ENCODE data around the gene LRPAP1. TPM values are rescaled to one million over a fixed set of nuclear protein-coding genes. Genes with fewer than 3 reads are reported as not detected.
A peak's percentile ranks its signal among the peaks of the same experiment; 100 is the strongest.

Gene LRPAP1
- polyA plus RNA-seq, 1 donor (not counting 4 experiments of a cell fraction or from before 2014, with no cell fraction given), result 121 TPM

DNA sequence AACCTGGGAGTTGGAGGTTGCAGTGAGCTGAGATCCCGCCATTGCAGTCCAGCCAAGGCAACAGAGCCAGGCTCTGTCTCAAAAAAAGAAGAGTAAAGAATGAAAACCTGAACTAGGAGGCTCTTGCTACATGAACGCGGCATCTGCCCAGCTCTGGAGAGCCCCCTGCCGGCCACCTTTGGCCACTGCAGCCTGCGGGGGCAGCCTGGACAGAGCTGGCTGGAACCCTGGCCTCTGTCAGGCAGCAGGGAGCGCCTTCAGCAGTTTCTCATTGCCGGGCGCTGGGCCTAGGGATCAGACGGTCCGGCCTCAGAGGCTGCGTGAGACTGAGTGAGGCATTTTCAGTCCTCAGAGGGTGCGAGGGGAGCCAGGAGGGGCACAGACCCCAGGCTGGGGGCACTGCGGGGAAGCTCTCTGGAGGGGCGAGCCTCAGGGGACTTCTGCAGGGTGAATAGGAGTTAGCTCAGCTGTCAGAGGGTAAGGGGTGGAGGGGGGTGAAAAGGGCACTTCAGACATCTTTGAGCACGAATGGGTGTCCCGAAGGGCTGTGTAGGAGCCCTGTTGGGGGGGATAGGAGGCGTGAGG lies 51.6 kb downstream of the LRPAP1 start:
- peak; percentile 35 for DNase-seq (ENCODE audit: low read depth, low spot score)
- Histone ChIP-seq H3K36me3 (ENCODE audit: control insufficient read depth in 2 of 2, extremely low read depth in 1 of 2, insufficient read depth in 2 of 2, low read length in 2 of 2) (no peaks in the 10 kb centered on the region), H3K4me1 (ENCODE audit: control insufficient read depth, extremely low read depth, insufficient read depth, low read length) (peaks cover 18% of the 10 kb centered on the region), H3K9ac (ENCODE audit: control insufficient read depth, extremely low read depth, insufficient read depth, low read length) (no peak overlapping the region), H3K9me1 (ENCODE audit: control insufficient read depth, extremely low read depth, insufficient read depth, low read length) (no peaks in the 10 kb centered on the region), H4K20me1 (ENCODE audit: control insufficient read depth, extremely low read depth, insufficient read depth, low read length) (no peaks in the 10 kb centered on the region), H3K4me3 (ENCODE audit: control insufficient read depth in 2 of 3, extremely low read depth in 1 of 3, insufficient read depth in 2 of 3, low read depth in 1 of 3, low read length in 3 of 3) (no peak overlapping the region), H3K9me3 (ENCODE audit: control insufficient read depth, low read depth, low read length) (no peaks in the 10 kb centered on the region), H3K4me2 (ENCODE audit: control insufficient read depth, extremely low read depth, insufficient read depth, low read depth, low read length) (no peak overlapping the region), H3K27ac (ENCODE audit: control insufficient read depth, insufficient read depth, low read length) (no peak overlapping the region), H3K27me3 (ENCODE audit: control insufficient read depth, extremely low read depth, insufficient read depth, low read length) (peaks cover 55% of the 10 kb centered on the region), H3K79me2 (ENCODE audit: control insufficient read depth, insufficient read depth, low read length) (no peaks in the 10 kb centered on the region), H2AFZ (ENCODE audit: control insufficient read depth, low read length) (no peak overlapping the region)
- dilution Hi-C loops (cut with MboI; ENCODE audit: extremely low pct_ligation_motif_present, low sequenced_read_pairs), result no loop called here
- FAIRE-seq, result peak; percentile 75
- TF ChIP-seq, protein P1, sequence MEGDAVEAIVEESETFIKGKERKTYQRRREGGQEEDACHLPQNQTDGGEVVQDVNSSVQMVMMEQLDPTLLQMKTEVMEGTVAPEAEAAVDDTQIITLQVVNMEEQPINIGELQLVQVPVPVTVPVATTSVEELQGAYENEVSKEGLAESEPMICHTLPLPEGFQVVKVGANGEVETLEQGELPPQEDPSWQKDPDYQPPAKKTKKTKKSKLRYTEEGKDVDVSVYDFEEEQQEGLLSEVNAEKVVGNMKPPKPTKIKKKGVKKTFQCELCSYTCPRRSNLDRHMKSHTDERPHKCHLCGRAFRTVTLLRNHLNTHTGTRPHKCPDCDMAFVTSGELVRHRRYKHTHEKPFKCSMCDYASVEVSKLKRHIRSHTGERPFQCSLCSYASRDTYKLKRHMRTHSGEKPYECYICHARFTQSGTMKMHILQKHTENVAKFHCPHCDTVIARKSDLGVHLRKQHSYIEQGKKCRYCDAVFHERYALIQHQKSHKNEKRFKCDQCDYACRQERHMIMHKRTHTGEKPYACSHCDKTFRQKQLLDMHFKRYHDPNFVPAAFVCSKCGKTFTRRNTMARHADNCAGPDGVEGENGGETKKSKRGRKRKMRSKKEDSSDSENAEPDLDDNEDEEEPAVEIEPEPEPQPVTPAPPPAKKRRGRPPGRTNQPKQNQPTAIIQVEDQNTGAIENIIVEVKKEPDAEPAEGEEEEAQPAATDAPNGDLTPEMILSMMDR (optimal IDR thresholded peaks at IDR 0.05 in 1 of 3, IDR thresholded peaks at IDR 0.05 in 1 of 3, conservative IDR thresholded peaks at IDR 0.05 in 1 of 3; ENCODE audit: extremely low read depth in 1 of 3, insufficient read depth in 2 of 3, low read length in 3 of 3), result peak in 2 of 3 experiments; percentile 97 to 100
- no peak for TF ChIP-seq EZH2 (IDR thresholded peaks at IDR 0.05; ENCODE audit: low read length)

DNA sequence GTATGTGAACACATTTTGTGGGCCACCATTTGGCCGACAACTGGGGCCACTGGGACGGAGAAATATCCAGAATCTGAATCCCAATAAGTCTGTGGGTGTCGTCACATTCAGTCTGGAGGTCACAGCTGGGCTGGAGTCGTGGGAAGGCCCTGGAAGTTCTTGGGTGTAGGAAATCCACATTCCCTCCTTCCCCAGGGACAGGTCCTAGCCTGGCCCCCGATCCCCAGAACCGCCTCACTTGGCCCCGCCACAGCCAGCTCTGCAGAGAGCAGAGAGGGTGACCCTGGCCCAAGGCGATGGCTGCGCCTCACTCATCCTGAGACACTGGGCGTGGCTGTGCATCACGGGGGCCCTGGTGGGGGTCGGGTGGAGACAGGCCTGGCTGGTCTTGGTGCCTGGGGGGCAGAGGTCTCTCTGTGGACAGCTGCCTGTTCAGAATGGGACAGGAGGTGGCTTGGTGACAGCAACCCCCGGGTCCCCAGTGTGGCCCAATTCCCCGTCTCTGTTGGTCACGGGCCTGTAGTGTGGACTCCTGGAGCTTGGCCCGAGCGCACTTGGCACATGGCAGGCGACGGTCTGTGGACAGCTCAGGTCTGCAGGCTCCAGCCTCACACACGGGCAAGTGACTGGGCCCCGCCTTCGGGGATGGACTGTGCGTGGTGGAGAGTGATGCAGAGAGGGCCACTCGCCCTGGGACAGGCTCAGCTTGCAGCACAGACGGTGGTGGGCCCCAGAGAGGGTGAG lies 52.7 kb downstream of the LRPAP1 start:
- no peak overlapping the region for H3K4me2 ChIP-seq (ENCODE audit: control insufficient read depth, extremely low read depth, insufficient read depth, low read depth, low read length)
- H3K9ac ChIP-seq (ENCODE audit: control insufficient read depth, extremely low read depth, insufficient read depth, low read length), result no peak overlapping the region
- peaks cover 65% of the 10 kb centered on the region for H3K27me3 ChIP-seq (ENCODE audit: control insufficient read depth, extremely low read depth, insufficient read depth, low read length)
- H3K36me3 ChIP-seq (ENCODE audit: control insufficient read depth in 2 of 2, extremely low read depth in 1 of 2, insufficient read depth in 2 of 2, low read length in 2 of 2), result no peaks in the 10 kb centered on the region
- no peaks in the 10 kb centered on the region for H3K79me2 ChIP-seq (ENCODE audit: control insufficient read depth, insufficient read depth, low read length)
- H3K27ac ChIP-seq (ENCODE audit: control insufficient read depth, insufficient read depth, low read length), result no peak overlapping the region
- H4K20me1 ChIP-seq (ENCODE audit: control insufficient read depth, extremely low read depth, insufficient read depth, low read length), result no peaks in the 10 kb centered on the region
- DNase-seq (ENCODE audit: low read depth, low spot score) (no peak), FAIRE-seq (no peak)
- dilution Hi-C loops (cut with MboI; ENCODE audit: extremely low pct_ligation_motif_present, low sequenced_read_pairs), result no loop called here
- TF ChIP-seq, protein P1 (optimal IDR thresholded peaks at IDR 0.05 in 1 of 3, IDR thresholded peaks at IDR 0.05 in 1 of 3, conservative IDR thresholded peaks at IDR 0.05 in 1 of 3; ENCODE audit: extremely low read depth in 1 of 3, insufficient read depth in 2 of 3, low read length in 3 of 3), result no peak
- no peak for TF ChIP-seq EZH2 (IDR thresholded peaks at IDR 0.05; ENCODE audit: low read length)
- H3K9me3 ChIP-seq (ENCODE audit: control insufficient read depth, low read depth, low read length), result no peaks in the 10 kb centered on the region
- H3K9me1 ChIP-seq (ENCODE audit: control insufficient read depth, extremely low read depth, insufficient read depth, low read length), result no peaks in the 10 kb centered on the region
- peaks cover 7% of the 10 kb centered on the region for H3K4me1 ChIP-seq (ENCODE audit: control insufficient read depth, extremely low read depth, insufficient read depth, low read length)
- H3K4me3 ChIP-seq (ENCODE audit: control insufficient read depth in 2 of 3, extremely low read depth in 1 of 3, insufficient read depth in 2 of 3, low read depth in 1 of 3, low read length in 3 of 3), result no peak overlapping the region
- no peak overlapping the region for H2AFZ ChIP-seq (ENCODE audit: control insufficient read depth, low read length)

Measured in keratinocyte (primary cell).